Heart left ventricle (tissue), 16 donors: Measurements from ENCODE around the gene TMEM132D. TPM values are rescaled to one million over a fixed set of nuclear protein-coding genes. Genes with fewer than 3 reads are reported as not detected.
A peak's percentile ranks its signal among the peaks of the same experiment; 100 is the strongest.
"Not testable (repeated sequence)": the region's sequence is repeated elsewhere in the genome, so short reads cannot be mapped to it uniquely, and the experiment has no call there.

Source experiments
- ATAC-seq, 4 donors: fragments of 200-7000 bp; cut with Tn5 transposase; one replicate each; pipeline ENCODE4 v1.9.1; 2020 to 2022; ENCODE audit warnings: moderate library complexity in 4 of 4, mild to moderate bottlenecking in 3 of 4, moderate number of reproducible peaks in 1 of 4
- DNase-seq, 5 donors: peaks; one replicate each; pipeline ENCODE4 v3.0.0-alpha.2; 2020
- H3K27ac ChIP-seq, 12 donors: fragments of 200-600 bp; sonication (generic) in 4 of 12; one replicate each; pipeline versions ENCODE4 v1.5.0 to v1.8.0; 2016 to 2022; ENCODE audit warnings: mild to moderate bottlenecking in 2 of 12
- H3K27me3 ChIP-seq, 9 donors: fragments of 200-600 bp; sonication (generic) in 2 of 9; one replicate each; pipeline versions ENCODE4 v1.5.1 to v1.8.0; 2016 to 2022; ENCODE audit warnings: mild to moderate bottlenecking in 3 of 9
- H3K36me3 ChIP-seq, 9 donors: fragments of 200-600 bp; sonication (generic) in 2 of 9; one replicate each; pipeline versions ENCODE4 v1.5.0 to v1.8.0; 2018 to 2022; ENCODE audit warnings: mild to moderate bottlenecking in 2 of 9
- H3K4me1 ChIP-seq, 12 donors: fragments of 200-600 bp; sonication (generic) in 4 of 12; one replicate each; pipeline versions ENCODE4 v1.5.0 to v1.8.0; 2016 to 2022; ENCODE audit warnings: mild to moderate bottlenecking in 3 of 12
- H3K4me3 ChIP-seq, 12 donors: fragments of 200-600 bp; sonication (generic) in 4 of 12; one replicate each; pipeline versions ENCODE4 v1.5.0 to v1.8.0; 2017 to 2022; ENCODE audit warnings: mild to moderate bottlenecking in 9 of 12, moderate library complexity in 4 of 12
- H3K9me3 ChIP-seq, 12 donors: fragments of 200-600 bp; sonication (generic) in 4 of 12; one replicate each; pipeline versions ENCODE4 v1.5.0 to v1.8.0; 2016 to 2022; ENCODE audit warnings: mild to moderate bottlenecking in 1 of 12
- CTCF ChIP-seq, 12 donors: fragments of 200-600 bp; sonication (generic) in 4 of 12; IDR thresholded peaks; one replicate each; pipeline versions ENCODE4 v1.5.0 to v1.8.0; 2018 to 2022; ENCODE audit warnings: antibody characterized with exemption in 12 of 12, mild to moderate bottlenecking in 5 of 12
- POLR2A ChIP-seq, 2 donors: fragments of 450-650 bp; IDR thresholded peaks; one replicate each; pipeline ENCODE4 v1.6.1; 2017; ENCODE audit warnings: antibody characterized with exemption in 2 of 2, mild to moderate bottlenecking in 2 of 2, moderate library complexity in 2 of 2
- WGBS, 4 donors: extraction: QIAGEN DNeasy Blood & Tissue Kit in 2 of 4; methylation state at CpG; one replicate each; pipeline versions ENCODE4 v1.1.5 to v1.1.7; 2013 to 2018; 5-methylcytosine and 5-hydroxymethylcytosine counted together
- intact Hi-C, 10 donors: fragments of 100-400 bp; cut with DNase I; formaldehyde crosslinking; loops; one replicate each; pipeline versions ENCODE4 v1.11.1 to v1.14.2; 2022
- polyA plus RNA-seq, 2 donors: library from polyadenylated mRNA; stranded (reverse); fragments of 200-250 nt; gene quantifications; one replicate each; pipeline ENCODE4 v1.2.3, GENCODE V29; 2013
- total RNA-seq, 9 donors: library from RNA; depleted of rRNA in 2 of 9; stranded (reverse); fragments of >200 nt in 2 of 9; fragmentation: NEBNext Ultra II Directional in 3 of 9; extraction: Animal tissue kit (Norgen Biotek cat#: 25700) in 3 of 9; gene quantifications; one replicate each; pipeline versions ENCODE4 v1.1.0 to v1.2.4, GENCODE V29; 2016 to 2023
- donor health status: ischemic (EF 13 %, LVEDD 7.1; RV severe dilation, severe dysfunction).
- donor health status: healthy with polysubstance abuse.
- donor health status: DM: no; HTN: yes; CAD: no.
- donor health status: DM: no; HTN: no; CAD: no.
- donor health status: ischemic (EF 25% LVEDD 6.9; RV normal size, moderate dysfunction).
- donor health status: ischemic (EF 25% LVEDD 5.7; RV mildly dilated, moderate dysfunction).
- donor health status: healthy.
- donor health status: DM: yes; HTN: yes; CAD: no.
- donor health status: ischemic (EF 35%, LVEDD 5.7; RV mildly dilated, moderate dysfunction).
- donor health status: nonischemic (EF 11% LVEDD 7.7; RV severe dilation, severe dysfunction).
- donor health status: DM: yes; HTN: yes; CAD: no.
- donor health status: PGD.
- donor health status: ischemic (EF 29% LVEDD 5.4; RV normal size, mild dysfunction).
- donor health status: nonischemic (EF 23%, LVEDD 6.1; RV moderate dilation, normal function).

Gene TMEM132D
- total and polyA plus RNA-seq, 11 donors: not detected

GRCh38 chr12:129549656-129550055, 354.2 kb downstream of the TMEM132D start:
- Histone ChIP-seq H3K4me1 (no peaks in the 10 kb centered on the region), H3K4me3 (no peak overlapping the region), H3K36me3 (no peaks in the 10 kb centered on the region), H3K9me3 (peaks cover 0 to 9% (median 0%) of the 10 kb centered on the region in 12 donors), H3K27ac (no peak overlapping the region), H3K27me3 (no peaks in the 10 kb centered on the region)
- DNase-seq (no peak), ATAC-seq (no peak)
- intact Hi-C loops: no loop called here
- WGBS, 4 donors: 72 to 80% (median 76%) methylated on average over 5 of the region's 5 CpGs
- TF ChIP-seq POLR2A (IDR thresholded peaks at IDR 0.05) (no peak), CTCF (IDR thresholded peaks at IDR 0.05) (no peak)

GRCh38 chr12:129549020-129549419, 354.8 kb downstream of the TMEM132D start:
- H3K4me3 ChIP-seq, intact Hi-C loops, ATAC-seq, H3K27ac ChIP-seq, H3K4me1 ChIP-seq, H3K9me3 ChIP-seq, DNase-seq, H3K27me3 ChIP-seq, H3K36me3 ChIP-seq: not testable (repeated sequence)
- WGBS, 4 donors: 33 to 44% (median 36%) methylated on average over 2 of the region's 2 CpGs

GRCh38 chr12:129544716-129545115, 359.1 kb downstream of the TMEM132D start:
- no peaks in the 10 kb centered on the region for H3K36me3 ChIP-seq
- H3K27me3 ChIP-seq: no peaks in the 10 kb centered on the region
- intact Hi-C loops: no loop called here
- H3K9me3 ChIP-seq: peaks cover 0 to 9% (median 0%) of the 10 kb centered on the region in 12 donors
- DNase-seq: no peak
- H3K4me1 ChIP-seq: no peaks in the 10 kb centered on the region
- H3K27ac ChIP-seq: no peak overlapping the region
- TF ChIP-seq POLR2A (IDR thresholded peaks at IDR 0.05) (no peak), CTCF (IDR thresholded peaks at IDR 0.05) (no peak)
- WGBS, 4 donors: 67 to 72% (median 68%) methylated on average over 6 of the region's 6 CpGs
- H3K4me3 ChIP-seq: no peak overlapping the region
- no peak for ATAC-seq

GRCh38 chr12:129540954-129541353, 362.9 kb downstream of the TMEM132D start:
- intact Hi-C loops: no loop called here
- DNase-seq (no peak), ATAC-seq (no peak)
- Histone ChIP-seq H3K4me1 (no peaks in the 10 kb centered on the region), H3K4me3 (no peak overlapping the region), H3K9me3 (no peaks in the 10 kb centered on the region), H3K27ac (no peak overlapping the region), H3K36me3 (no peaks in the 10 kb centered on the region), H3K27me3 (no peaks in the 10 kb centered on the region)
- WGBS, 4 donors: 74 to 85% (median 78%) methylated on average over 5 of the region's 5 CpGs
- TF ChIP-seq POLR2A (IDR thresholded peaks at IDR 0.05): no peak
- no peak for TF ChIP-seq CTCF (IDR thresholded peaks at IDR 0.05)

DNA sequence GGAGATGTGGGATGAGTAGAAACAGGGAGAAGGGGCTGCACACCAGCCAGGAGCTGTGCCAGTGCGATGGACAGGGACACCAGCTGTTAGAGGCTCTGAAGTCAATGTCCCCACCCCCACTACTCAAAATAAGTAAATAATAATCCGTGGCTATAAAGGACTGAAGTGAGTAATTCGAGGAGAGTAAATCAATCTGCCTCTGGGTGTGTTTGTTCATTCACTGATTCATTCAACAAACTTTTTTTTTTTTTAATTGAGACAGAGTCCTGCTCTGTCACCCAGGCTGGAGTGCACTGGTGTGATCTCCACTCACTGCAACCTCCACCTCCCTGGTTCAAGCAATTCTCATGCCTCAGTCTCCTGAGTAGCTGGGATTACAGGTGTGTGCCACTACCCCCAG, 363.6 kb downstream of the TMEM132D start:
- 55 to 65% (median 62%) methylated on average over 3 of the region's 3 CpGs for WGBS, 4 donors
- no peaks in the 10 kb centered on the region for H3K9me3 ChIP-seq
- DNase-seq: no peak
- no peaks in the 10 kb centered on the region for H3K36me3 ChIP-seq
- no peak overlapping the region for H3K27ac ChIP-seq
- no peaks in the 10 kb centered on the region for H3K27me3 ChIP-seq
- no peak overlapping the region for H3K4me3 ChIP-seq
- intact Hi-C loops: no loop called here
- no peaks in the 10 kb centered on the region for H3K4me1 ChIP-seq
- TF ChIP-seq POLR2A (IDR thresholded peaks at IDR 0.05): no peak
- no peak for TF ChIP-seq CTCF (IDR thresholded peaks at IDR 0.05)
- no peak for ATAC-seq

- H3K4me3 ChIP-seq, H3K4me1 ChIP-seq, H3K27ac ChIP-seq, intact Hi-C loops, H3K27me3 ChIP-seq, H3K36me3 ChIP-seq, H3K9me3 ChIP-seq: not testable (repeated sequence)
- peak in 1 of 5 donors; percentile 63 for DNase-seq
- peak in 1 of 4 donors; percentile 38 for ATAC-seq
- WGBS, 4 donors: 87 to 94% (median 89%) methylated on average over 15 of the region's 15 CpGs
These were observed 365.0 kb downstream of the TMEM132D start for GRCh38 chr12:129538724-129539335.
